ENCODE data around the gene GON7.

DNA sequence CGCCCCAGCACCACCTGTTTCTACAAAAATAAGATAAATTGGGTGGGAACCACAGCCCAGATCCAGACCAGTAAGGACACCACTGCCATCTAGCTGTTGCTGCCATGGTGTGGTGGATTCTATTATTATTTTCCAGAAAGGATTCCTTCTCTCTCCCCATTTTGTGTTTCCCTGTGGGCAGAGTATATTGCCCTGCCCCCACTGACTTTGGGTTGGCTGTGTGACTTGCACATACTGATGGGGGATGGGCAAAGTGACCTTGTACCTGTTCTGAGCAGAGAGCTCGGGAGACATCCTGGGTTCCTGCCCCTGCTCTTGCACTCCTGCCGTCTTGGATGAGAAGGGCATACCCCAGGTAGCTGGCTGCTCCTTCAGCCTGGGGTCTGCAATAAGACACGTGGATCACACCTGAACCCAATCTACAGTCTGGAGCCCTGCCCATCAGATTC lies 46.5 kb downstream of the GON7 start:
- TF ChIP-seq POLR2AphosphoS5 (IDR thresholded peaks at IDR 0.05; ENCODE audit: low read depth, low read length), result no peak
- no peak for TF ChIP-seq SIN3A (IDR thresholded peaks at IDR 0.05; ENCODE audit: borderline replicate concordance, insufficient read depth, low read length)
- no peak for TF ChIP-seq TAF1 (IDR thresholded peaks at IDR 0.05; ENCODE audit: borderline replicate concordance, insufficient read depth, low read length)
